GM21360 (cell line): ENCODE measurements around the gene MYOCD.
"Not testable (repeated sequence)": the region's sequence is repeated elsewhere in the genome, so short reads cannot be mapped to it uniquely, and the experiment has no call there.

Experiments used
- ATAC-seq: cut with Tn5 transposase; IDR thresholded peaks from one replicate; pipeline ENCODE4 v1.9.1; 2021; ENCODE audit warnings: mild to moderate bottlenecking, moderate library complexity; ENCODE audit not compliant: unreplicated experiment

The MYOCD gene, protein sequence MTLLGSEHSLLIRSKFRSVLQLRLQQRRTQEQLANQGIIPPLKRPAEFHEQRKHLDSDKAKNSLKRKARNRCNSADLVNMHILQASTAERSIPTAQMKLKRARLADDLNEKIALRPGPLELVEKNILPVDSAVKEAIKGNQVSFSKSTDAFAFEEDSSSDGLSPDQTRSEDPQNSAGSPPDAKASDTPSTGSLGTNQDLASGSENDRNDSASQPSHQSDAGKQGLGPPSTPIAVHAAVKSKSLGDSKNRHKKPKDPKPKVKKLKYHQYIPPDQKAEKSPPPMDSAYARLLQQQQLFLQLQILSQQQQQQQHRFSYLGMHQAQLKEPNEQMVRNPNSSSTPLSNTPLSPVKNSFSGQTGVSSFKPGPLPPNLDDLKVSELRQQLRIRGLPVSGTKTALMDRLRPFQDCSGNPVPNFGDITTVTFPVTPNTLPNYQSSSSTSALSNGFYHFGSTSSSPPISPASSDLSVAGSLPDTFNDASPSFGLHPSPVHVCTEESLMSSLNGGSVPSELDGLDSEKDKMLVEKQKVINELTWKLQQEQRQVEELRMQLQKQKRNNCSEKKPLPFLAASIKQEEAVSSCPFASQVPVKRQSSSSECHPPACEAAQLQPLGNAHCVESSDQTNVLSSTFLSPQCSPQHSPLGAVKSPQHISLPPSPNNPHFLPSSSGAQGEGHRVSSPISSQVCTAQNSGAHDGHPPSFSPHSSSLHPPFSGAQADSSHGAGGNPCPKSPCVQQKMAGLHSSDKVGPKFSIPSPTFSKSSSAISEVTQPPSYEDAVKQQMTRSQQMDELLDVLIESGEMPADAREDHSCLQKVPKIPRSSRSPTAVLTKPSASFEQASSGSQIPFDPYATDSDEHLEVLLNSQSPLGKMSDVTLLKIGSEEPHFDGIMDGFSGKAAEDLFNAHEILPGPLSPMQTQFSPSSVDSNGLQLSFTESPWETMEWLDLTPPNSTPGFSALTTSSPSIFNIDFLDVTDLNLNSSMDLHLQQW

DNA sequence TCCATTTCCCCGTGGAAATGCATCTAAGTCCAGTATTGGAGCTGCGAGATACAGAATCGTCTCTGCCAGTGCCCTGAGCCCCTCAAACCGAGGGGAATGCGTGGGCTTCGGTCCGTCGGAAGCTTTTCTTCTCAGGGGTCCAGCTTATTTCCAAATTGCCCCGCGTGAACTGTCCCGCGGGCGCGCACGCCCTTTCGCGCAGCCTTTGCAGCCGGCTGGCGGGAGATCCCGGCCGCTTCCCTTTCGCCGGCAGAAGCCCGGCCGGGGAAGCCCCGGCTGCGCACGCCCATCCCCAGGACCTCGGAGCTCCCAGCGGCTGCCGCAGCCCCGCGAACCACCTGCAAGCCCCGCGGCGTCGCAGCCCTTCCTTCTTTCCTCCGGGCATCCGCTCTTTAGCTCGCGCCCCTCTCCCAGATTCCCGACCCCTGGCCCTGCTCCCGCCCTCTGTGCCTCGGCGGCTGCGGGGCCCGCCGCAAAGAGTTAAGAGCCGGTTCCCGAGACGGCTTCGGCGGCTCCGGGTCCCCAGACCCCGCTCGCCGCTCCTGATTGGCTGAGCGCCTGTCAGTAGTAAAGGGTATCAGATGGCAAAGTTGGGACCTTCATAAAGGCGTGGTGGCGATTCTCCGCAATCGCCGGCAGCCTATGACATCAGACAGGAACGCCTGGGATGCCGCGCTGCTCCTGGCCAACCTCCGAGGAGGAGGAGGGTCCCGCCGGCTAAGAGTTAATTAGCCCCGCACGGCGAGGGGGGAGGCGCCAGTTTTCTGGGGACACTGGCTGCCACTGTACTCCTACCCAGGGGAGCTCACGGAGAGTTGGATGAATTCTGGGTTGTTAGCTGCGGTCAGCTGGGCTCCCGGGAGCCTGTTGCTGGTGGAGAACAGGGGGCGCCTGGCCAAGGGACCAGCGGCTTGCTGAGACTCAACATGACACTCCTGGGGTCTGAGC, at the start of gene MYOCD:
MYOCD (plus strand) TSS at position 628 of the 948 bp plus-strand sequence; CDS start at position 927, 299 bp downstream.
- no peak for ATAC-seq

DNA sequence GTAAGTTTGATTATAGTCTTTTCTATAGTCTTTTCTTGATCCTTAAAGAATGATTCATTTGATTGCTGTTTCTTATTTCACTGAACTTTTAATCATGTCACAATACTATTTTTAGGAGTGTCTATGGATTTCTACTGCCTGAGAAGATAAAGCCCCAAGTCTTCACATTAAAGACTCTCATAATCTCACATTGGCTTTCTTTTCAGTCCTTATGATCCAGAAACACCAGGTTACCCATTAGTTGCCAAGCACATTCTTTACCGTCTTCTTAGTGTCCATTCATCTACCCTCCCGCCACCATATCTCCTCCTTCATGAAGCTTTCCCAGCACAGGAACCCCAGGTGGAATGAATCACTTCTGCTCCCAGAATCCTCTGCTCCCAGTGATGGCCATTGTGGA, 49.5 kb upstream of the MYOCD start:
- ATAC-seq, result no peak

DNA sequence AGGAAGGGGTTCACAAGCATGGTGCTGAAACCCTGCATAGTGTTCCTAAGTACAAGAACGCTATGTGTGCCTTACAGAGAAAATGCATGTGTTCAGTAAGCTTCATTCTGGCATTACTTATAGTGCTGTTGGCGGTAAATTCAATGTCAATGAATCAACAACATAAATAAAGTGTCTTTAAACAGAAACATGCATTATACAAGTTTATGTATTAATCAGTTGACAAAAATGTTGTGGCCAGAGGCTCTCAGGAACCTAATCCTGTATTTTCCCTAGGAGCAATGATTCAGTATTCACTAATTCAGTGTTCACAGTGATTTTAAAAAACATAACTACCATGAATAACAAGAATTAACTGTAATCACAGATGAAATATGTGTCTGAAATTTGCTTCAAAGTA, 47.1 kb upstream of the MYOCD start:
- ATAC-seq, result no peak

DNA sequence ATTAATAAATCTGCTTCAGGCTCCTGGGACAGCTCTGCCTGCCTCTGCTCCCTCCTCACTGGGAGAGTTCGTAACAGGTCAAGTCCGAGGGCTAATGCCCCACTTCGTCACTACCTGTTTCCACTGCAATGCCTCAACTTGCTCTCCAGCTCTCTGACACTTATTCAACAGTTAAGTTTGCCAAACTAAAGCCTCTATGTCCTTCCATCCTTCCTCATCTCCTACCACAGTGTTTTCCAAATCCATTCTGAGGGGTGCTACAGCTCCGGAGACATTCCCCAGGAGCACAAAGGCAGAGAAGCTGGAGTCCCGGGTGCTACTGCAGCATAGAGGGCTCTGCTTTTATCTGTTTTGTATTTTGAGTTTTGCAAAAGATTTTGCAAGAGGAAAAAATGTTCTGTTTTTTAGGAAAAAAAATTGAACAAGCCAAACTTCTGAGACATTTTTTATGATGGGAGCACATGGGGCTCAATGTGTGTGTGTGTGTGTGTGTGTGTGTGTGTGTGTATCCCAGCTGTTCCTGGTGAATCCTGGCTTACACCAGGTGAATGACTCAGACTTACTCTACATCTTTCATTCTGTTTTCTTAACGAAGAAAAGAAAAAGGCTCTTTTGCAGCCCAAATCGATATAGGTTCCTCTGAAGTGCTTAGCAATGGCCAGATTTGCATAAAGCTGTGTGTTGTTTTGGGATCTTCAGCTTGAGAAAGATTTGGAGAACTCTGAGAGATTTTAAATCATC, 46.1 kb upstream of the MYOCD start:
- ATAC-seq, result no peak

DNA sequence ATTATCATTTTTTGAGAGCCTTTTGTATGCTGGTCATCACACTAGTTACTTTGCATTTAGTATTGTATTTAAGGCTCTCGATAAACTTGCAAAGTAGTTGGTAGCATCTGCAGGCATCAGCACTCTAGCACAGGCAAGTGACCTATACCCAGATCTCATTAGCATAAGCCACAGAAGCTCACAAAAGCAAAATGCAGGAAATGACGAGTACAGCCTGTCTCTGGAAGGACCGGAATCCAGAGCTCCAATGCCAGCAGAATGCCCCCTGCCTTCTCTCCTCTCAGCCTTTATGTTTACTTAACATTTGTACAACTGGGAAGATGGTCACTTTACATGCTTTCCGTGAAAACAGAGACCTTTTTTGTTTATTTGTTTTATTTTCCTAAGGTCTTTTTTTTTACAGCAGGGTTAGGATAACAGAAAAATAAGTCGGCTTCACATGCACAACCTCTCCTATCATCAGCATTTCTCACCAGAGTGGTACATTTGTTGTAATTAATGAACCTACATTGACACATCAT, 45.4 kb upstream of the MYOCD start:
- ATAC-seq, result no peak

DNA sequence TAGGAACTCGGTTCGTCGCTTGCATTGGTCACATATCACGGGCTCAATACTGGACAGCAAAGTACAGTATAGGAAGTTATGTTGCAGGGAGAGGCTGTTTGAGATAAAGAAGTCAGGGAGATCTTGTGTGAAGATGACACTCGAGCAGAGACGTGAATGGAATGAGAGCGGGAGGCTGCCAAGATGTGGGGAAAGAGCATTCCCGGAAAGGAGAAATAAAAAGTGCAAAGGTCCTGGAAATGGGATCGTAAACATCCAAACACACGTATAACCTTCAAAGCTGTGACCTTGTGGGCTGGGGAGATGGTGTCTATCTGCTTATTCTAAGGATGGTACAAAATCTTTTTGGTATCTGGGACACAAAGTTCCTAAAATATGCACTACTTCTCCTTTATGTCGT, 43.0 kb upstream of the MYOCD start:
- ATAC-seq, result no peak

DNA sequence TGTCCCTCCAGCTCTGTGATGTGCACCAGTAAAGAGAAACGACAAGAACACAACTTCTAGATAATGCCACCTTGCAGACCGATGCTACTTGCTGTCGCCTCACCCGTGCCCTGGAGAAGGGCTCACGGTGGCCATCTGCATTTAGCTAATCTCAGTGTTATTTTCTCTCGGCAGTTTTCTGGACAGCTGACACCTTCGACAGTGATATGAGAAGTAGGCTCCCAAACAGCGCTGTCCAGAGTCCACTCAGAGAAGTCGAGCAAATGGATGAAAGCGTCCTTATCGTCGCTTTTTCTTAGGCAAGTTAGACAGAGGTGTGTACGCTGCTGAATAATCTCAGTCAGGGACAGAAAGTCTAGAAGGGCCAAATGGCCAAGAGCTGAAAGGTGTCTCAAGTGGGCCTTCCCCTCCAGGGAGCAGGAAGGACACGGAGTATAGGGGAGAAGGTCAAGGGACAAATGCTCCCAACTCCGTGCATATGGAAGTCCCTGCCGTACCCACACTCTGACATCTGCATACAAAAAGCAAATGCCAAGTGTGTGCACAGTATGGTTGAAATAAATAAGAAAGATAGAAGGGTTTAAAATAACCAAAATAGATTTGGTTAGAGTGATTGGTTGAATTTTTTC, 42.4 kb upstream of the MYOCD start:
- ATAC-seq, result no peak

DNA sequence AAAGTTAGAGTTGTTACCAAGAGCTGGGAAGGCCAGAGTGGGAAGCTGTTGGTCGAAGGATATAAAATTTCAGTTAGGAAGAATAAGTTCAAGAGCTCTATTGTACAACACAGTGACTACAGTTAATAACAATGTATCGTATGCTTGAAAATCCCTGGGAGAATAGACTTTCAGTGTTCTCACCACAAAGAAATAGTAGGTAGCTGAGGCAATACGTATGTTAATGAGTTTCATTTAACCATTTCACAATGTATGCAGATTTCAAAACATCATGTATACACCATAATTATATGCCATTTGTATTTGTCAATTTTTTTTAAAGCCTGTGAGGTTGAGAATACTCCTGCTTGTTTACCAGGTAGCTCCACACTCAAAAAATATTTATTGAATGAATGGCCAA, 41.5 kb upstream of the MYOCD start:
- ATAC-seq, result no peak

DNA sequence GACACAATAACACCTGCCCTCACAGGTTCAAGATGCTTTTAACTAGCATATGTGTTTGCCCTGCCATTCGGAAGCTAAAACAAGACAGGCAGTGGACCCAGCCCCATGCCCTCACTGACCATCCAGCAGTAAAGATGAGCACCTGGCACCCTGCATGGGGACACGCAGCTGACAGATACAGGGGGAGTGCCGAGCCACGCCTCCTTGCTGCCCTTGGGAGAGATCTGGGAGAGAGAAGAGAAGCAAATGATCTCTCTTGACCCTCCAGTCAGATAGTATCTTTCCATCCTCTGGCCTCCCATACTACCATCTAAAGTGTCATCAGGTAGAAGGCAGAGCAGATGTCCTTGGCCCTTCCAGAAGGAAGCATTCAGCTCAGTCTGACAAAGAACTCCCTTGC, 40.6 kb upstream of the MYOCD start:
- ATAC-seq, result no peak

DNA sequence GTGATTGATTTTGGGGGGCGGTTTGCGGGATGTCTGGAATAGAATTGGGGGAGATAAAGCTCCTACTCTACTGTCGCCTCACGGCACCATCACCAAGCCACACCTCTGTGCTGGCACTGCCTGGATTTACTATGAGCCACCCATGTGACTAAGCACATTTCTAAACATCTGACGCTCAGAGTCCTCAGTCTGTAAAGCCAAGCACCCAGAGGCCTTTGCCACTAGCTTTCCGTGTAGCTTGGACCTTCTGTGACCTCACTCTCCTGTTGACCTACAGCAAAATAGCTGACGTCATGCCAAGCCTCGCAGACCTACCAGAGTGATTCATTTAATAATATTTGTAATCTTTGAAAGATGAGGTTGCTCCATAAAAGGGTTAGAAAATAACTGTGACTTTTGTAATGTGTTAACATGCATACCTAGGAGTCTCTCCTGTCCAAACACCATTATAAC, 38.5 kb upstream of the MYOCD start:
- no peak for ATAC-seq

DNA sequence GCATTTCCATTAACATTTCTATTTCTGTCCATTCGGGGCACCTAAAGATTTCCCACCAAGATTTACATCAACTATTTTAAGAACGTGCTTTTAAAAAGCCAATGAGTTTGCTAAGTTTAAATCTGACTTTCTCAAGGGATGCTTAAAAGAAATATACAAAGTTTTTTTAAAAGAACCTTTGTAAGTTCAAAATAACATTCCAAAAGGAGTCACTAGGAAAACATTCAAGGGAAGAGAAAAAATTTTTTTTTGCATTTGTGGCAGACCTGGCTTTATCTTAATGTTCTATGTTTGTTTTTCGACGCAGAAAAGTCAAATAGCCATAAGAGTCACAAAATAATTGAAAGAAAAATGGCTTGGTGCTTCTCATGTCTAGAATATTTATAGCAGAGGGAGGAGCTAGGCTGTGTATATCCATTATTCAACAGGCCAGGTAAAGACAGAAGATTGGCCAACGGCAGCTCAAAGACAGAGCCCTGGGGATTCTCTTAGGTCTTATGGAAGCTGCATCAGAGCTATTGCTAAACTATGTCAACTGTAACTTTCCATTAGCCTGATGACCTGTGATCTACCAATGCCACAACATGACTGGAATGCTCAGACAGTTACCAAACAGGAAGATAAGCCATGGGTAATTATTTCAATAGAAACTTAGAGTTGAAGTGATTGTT, 37.8 kb upstream of the MYOCD start:
- no peak for ATAC-seq

DNA sequence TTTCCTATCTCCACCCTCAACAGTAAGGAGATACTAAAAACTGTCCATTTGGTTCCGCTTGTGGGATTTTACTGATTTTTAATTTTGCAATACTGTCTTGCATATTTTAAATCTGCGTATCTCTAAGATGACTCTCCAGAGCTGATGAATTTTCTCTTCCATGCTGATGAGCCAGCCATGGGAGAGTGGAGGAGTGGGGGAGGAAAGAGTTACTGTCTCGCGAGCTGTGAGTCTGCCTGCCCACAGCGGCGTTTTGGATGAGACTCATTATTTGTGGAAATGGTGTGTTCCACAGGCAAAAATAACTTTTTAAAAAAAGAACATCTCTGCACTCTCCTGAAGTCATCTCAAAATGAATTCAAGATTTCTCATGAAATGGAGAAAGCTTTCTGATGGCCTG, 34.6 kb upstream of the MYOCD start:
- ATAC-seq, result no peak

DNA sequence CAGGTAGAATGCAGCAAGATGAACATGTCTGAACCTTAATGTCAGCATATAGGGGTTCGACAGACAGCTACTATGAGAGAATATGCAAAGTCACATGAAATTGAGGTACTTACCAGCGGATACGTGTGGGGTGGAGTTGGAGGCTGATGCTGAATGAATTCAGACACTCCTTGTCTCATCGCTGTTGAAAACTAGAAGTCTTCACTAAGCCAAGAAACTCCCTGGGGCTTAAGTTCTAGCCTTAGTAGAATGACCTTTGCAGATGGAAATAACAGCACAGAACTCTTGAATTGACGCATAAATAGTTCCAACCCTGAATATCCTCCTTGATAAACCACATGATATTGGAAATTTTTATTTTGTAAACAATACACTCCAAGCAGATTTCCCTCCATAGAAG, 32.9 kb upstream of the MYOCD start:
- no peak for ATAC-seq

DNA sequence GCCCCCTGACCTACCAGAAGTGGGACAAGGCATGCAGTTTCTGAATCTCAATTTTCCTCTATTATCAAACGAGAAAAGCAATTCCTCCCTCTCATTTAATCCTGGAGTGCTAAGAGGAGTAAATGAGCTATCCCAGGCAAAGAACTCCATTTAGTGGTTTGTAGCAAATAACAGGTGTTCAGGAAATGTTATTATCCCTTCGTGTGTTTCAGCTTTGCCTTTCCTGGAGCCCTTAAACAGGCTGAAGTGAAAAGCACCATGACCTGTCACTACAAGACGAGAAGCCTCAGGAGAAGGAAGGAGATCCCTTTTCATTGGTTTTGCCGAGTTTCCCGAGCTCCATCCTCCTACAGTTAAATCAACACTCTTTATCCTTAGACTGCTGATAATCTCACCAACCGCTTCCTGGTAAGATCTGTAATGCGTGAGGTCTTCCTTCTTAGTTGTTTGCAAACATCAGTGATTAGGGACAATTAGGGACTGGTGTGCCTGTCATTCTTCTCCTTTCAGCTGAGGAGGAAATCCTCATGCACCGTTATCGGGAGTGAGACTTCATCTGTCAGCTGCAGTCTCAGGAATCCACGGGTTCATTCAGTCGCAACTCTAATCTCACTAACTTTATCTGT, 30.8 kb upstream of the MYOCD start:
- ATAC-seq, result no peak

DNA sequence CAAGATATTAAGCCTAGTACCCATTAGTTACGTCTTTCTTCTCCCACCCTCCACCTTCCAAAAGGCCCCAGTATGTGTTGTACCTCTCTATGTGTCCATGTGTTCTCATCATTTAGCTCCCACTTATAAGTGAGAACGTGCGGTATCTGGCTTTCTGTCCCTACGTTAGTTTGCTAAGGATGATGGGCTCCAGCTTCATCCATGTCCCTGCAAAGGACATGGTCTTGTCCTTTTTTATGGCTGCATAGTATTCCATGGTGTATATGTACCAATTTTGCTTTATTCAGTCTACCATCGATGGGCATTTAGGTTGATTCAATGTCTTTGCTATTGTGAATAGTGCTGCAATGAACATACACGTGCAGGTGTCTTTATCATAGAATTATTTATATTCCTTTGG, 29.7 kb upstream of the MYOCD start:
- not testable (repeated sequence) for ATAC-seq

DNA sequence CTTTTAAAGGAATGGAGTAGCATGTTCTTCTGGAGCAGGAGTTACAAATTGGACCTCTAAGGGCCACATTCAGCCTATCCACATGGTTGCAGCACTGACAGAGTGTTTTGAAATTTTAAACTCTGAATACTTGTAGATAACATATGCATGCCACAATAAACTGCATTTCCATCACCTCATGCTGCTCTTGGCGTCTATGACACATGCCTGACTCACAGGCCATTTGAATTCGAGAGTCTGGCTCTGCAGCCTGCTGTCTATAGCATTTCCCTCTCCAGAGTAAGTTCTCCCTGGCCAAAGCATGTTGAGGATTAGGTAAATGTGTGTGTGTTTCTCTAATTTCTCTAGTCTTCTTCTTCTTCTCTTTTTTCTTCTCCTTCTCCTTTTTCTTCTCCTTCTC, 28.7 kb upstream of the MYOCD start:
- no peak for ATAC-seq

DNA sequence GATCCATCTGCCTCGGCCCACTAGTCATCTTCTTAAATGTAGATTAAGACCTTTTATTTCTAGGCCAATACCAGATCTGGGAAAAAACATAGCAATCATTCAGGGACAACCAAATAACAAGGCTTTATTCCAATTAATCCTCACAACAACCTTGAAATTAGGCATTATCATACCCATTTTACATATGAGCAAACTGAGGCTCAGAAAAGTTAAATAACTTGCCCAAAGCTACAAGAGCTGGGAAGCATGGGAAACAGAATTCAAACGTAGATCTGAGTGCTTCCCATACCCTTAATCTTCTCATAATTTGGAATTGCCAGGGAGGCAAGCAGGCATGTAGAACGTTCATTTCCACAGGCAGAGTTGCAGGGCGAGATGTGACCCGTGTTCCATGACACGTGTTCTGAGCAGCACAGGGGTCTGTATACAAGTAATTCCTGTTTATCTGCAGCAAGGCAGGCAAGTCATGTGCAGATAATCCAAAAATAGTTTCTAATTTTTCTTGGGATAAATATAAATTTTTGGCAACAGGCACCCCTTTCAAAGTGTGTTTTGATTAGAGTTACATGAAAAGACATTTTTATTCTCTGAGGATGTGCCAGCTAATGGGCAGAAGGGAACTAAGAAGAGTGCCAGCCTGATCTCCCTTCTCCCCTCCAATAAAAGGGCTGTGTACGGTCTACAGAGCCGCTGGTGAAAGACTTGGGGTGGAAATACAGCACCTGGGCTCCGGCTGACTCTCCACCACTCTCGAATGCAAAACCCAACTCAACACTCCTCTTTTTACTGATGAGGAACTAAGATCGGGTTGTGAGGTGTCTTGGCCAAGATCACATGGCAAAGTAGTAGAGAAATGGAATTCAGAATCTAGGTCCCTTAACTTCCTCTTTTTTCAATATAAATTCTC, 27.7 kb upstream of the MYOCD start:
- no peak for ATAC-seq
